Fibroblast of skin of right quadriceps (primary cell): Measurements from ENCODE around the gene RPL23.

Experiments used
- DNase-seq: peaks from one replicate; pipeline ENCODE4 v3.0.0-alpha.2; 2013

Gene RPL23

GRCh38 chr17:38853292-38854219, at the start of gene RPL23:
TSS of gene RPL23 (minus strand) at chr17:38853721. CDS start at chr17:38853710, 11 bp downstream.
- DNase-seq, result peak; percentile 98

GRCh38 chr17:38900978-38901656, 47.6 kb upstream of the RPL23 start:
- DNase-seq, result peak; percentile 99

- no peak for DNase-seq
Observed at GRCh38 chr17:38899421-38899820, 45.9 kb upstream of the RPL23 start.

GRCh38 chr17:38898812-38899348, 45.4 kb upstream of the RPL23 start:
- no peak for DNase-seq

GRCh38 chr17:38898291-38898679, 44.8 kb upstream of the RPL23 start:
- DNase-seq, result no peak

GRCh38 chr17:38897671-38898290, 44.3 kb upstream of the RPL23 start:
- DNase-seq, result no peak

- no peak for DNase-seq
Observed at GRCh38 chr17:38897176-38897575, 43.7 kb upstream of the RPL23 start.

GRCh38 chr17:38896346-38896954, 42.9 kb upstream of the RPL23 start:
- no peak for DNase-seq

- no peak for DNase-seq
Observed at GRCh38 chr17:38894276-38894675, 40.8 kb upstream of the RPL23 start.

GRCh38 chr17:38893607-38894006, 40.1 kb upstream of the RPL23 start:
- DNase-seq, result no peak

GRCh38 chr17:38893113-38893512, 39.6 kb upstream of the RPL23 start:
- no peak for DNase-seq

GRCh38 chr17:38892620-38893019, 39.1 kb upstream of the RPL23 start:
- no peak for DNase-seq

GRCh38 chr17:38892083-38892482, 38.6 kb upstream of the RPL23 start:
- DNase-seq, result no peak

GRCh38 chr17:38891441-38891840, 37.9 kb upstream of the RPL23 start:
- no peak for DNase-seq

GRCh38 chr17:38890410-38890746, 36.9 kb upstream of the RPL23 start:
- no peak for DNase-seq

GRCh38 chr17:38889745-38890409, 36.4 kb upstream of the RPL23 start:
- no peak for DNase-seq

- no peak for DNase-seq
Observed at GRCh38 chr17:38888842-38889241, 35.3 kb upstream of the RPL23 start.

GRCh38 chr17:38886643-38887010, 33.1 kb upstream of the RPL23 start:
- DNase-seq, result no peak

- no peak for DNase-seq
Observed at GRCh38 chr17:38885728-38886642, 32.5 kb upstream of the RPL23 start.

GRCh38 chr17:38885044-38885727, 31.7 kb upstream of the RPL23 start:
- no peak for DNase-seq
